ENCODE data around the gene ABCA10.

- TF ChIP-seq CTCF (IDR thresholded peaks at IDR 0.05; ENCODE audit: control extremely low read depth in 1 of 3, insufficient read depth in 1 of 3, low read depth in 1 of 3, low read length in 3 of 3), result no peak
- TF ChIP-seq USF2 (IDR thresholded peaks at IDR 0.05; ENCODE audit: low read length), result no peak
- no peak for TF ChIP-seq CHD2 (IDR thresholded peaks at IDR 0.05; ENCODE audit: low read length)
These were observed 84.0 kb downstream of the ABCA10 start for GRCh38 chr17:69144331-69145255.
